Kidney epithelial cell (primary cell): ENCODE results near the gene S100PBP. TPM values are rescaled to one million over a fixed set of nuclear protein-coding genes. Genes with fewer than 3 reads are reported as not detected.

ENCODE experiments used
- DNase-seq: peaks from one replicate; pipeline ENCODE4 v3.0.0-alpha.2; 2010; ENCODE audit warnings: low read depth
- H3K27me3 ChIP-seq: 2 replicates; pipeline ENCODE4 v1.6.0; 2011; ENCODE audit warnings: low read length; ENCODE audit not compliant: control insufficient read depth, insufficient read depth
- H3K36me3 ChIP-seq: 2 replicates; pipeline ENCODE4 v1.5.1; 2011; ENCODE audit warnings: low read length; ENCODE audit not compliant: control insufficient read depth, insufficient read depth
- H3K4me3 ChIP-seq: 2 replicates; pipeline ENCODE4 v1.5.1; 2011; ENCODE audit warnings: low read depth, mild to moderate bottlenecking, control low read depth, low read length
- CTCF ChIP-seq: IDR thresholded peaks from 2 replicates; pipeline ENCODE4 v1.5.1; 2011; ENCODE audit warnings: mild to moderate bottlenecking, moderate library complexity, low read length, control low read depth, inconsistent platforms; ENCODE audit not compliant: insufficient read depth, poor library complexity, severe bottlenecking
- total RNA-seq: library from RNA; depleted of rRNA; stranded (reverse); fragments of >200 nt; gene quantifications from 2 replicates; pipeline ENCODE4 v1.2.3, GENCODE V29; 2015

Gene S100PBP
- total RNA-seq, 1 donor from 2014 or later: 11.2 TPM

DNA sequence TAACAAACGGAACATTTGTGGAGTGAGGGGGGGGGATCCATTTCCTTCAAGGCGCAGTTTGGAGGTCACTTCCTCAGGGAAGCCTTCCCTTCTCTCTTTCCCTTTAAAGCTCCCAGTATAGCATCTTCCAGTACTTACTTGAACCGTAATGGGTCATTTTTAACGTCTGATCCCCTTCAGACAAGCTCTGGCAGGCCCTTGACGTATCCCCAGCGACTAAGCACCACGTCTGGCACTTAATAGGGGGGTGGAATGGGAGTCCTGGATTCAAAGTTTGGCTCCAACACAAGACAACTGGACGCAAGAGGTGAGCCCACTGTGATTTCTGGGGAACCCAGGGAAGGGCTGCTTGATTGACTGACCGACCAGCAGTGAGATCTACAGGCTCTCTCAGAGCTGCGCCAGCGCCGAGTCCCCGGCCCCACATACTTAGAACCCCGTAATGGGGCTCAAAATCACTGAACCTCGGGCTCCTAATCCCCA, 736 bp upstream of the S100PBP start:
- no peak for TF ChIP-seq CTCF
- no peak for DNase-seq
- no peaks in the 10 kb centered on the region for H3K27me3 ChIP-seq
- no peaks in the 10 kb centered on the region for H3K36me3 ChIP-seq
- peak overlapping the region; percentile 84 for H3K4me3 ChIP-seq

DNA sequence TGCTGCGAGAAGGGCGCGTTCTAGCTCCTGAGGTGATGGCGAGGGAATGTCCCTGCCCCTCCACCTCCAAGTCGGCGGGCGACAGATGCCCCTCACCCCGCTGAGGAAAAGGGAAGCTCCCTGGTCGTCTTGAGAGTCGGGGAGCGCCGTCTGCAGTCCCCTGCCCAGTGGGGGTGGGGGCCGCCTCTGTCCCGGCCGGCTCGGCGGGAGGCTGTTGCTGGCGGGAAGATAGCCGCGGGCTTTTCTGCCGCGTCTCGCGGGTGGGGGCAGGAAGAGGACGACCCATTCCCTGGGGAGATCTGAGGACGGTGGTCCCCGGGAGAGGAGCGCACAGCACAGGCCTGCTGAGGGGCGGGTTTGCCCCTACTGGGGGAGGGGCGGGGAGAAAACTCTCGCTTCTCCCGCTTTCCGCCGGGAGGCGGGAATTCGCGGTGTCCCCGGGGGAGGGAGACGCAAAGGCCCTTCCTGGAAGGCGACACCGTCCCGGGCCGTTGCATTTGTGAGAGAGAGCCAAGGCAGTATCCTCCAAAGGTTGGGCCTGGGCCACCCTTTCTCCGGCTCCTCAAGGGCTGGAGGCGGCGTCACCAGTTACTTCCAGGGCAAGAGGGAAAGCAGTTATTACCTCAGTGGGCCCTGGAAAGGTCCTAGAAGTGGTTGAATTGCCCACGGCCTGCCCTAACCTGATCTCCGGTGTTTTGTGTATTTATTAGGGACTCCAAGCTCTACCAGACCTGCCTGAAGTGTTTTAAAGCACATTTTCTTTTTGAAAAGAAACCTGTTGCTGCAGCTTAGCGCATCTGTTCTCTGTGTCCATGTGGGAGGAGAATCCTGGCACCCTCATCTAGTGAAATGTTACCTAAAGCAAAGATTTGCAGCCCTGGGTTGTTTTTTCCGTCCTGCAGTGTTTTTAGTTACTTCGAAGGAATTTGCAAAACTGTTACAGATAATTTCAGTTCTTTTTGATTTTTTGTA, 648 bp downstream of the S100PBP start:
- Histone ChIP-seq H3K36me3 (no peaks in the 10 kb centered on the region), H3K27me3 (no peaks in the 10 kb centered on the region), H3K4me3 (peak overlapping the region; percentile 84)
- no peak for DNase-seq
- TF ChIP-seq CTCF: no peak

GRCh38 chr1:32818804-32819541, 1.5 kb downstream of the S100PBP start:
- no peak for DNase-seq
- no peak for TF ChIP-seq CTCF
- H3K36me3 ChIP-seq: no peaks in the 10 kb centered on the region

GRCh38 chr1:32825181-32825580, 7.7 kb downstream of the S100PBP start:
- no peak for TF ChIP-seq CTCF

More at GRCh38 chr1:32818804-32819541, 1.5 kb downstream of the S100PBP start:
- Histone ChIP-seq H3K4me3 (peak overlapping the region; percentile 84), H3K27me3 (no peaks in the 10 kb centered on the region)

DNA sequence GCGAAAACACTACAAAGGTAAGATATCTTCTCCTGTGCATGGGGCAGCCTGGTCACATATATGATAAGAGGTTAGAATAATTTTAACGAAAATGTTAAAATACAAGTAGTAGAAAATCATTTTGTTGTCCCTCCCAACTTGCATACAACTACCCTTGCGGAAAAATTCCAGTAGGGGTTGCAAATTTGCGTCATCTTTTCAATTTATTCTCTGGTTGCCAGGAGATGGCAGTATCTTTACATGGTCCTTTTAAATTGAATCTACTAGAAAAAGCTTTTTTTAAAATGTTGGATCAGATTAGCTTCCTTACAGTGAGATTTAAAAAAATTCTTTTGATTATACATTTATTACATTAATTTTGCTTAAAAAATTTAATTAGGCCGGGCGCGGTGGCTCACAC, 10.9 kb downstream of the S100PBP start:
- no peak for DNase-seq
- no peak overlapping the region for H3K4me3 ChIP-seq
- H3K36me3 ChIP-seq: no peaks in the 10 kb centered on the region

More at GRCh38 chr1:32825181-32825580, 7.7 kb downstream of the S100PBP start:
- no peak for DNase-seq
- Histone ChIP-seq H3K36me3 (no peaks in the 10 kb centered on the region), H3K4me3 (no peak overlapping the region), H3K27me3 (no peaks in the 10 kb centered on the region)

More for the DNA sequence above, 10.9 kb downstream of the S100PBP start:
- no peaks in the 10 kb centered on the region for H3K27me3 ChIP-seq
- TF ChIP-seq CTCF: peak; percentile 9
